Brain pericyte (primary cell): ENCODE data around the gene SUCLA2.

Experiments
- DNase-seq: peaks from one replicate; pipeline ENCODE4 v3.0.0-alpha.2; 2012; ENCODE audit warnings: low read depth, low spot score

SUCLA2 gene

DNA sequence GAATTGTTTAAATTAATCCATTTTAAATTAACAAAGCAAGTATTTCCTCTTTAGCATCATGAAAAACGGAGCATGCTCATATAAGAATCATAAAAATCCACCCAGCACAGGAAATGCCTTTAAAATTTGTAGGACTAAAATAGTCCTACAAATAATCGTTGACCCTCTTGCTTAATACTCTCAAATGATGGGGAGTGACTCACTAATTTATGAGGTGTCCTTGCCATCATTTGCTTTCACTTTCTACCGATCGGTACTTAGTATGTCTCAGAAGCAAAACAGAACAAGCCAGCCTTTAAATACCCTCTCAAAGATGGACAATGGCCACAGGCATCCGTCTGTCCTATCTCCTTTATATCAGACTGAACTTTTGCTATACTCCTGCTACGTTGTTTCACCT lies 97.2 kb downstream of the SUCLA2 start:
- no peak for DNase-seq

DNA sequence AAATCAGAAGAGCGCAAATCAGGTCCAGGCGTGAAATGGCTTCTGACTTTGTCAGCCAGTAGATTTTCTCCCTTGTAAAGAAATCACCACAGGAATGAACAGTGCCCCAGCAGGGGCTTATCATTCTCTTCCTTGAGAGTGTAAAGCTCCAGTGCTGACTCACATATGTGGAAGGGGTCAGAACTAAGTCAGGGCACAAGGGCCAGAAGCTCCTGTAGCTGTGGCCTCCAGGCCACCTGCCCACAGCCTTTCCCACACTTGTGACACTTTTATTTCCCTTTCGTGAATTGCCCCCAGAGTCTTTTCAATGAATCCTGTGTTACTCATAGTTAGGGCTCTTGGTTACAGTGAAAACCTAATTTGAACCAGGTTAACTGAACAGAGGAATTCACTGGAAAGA lies 99.6 kb downstream of the SUCLA2 start:
- no peak for DNase-seq

DNA sequence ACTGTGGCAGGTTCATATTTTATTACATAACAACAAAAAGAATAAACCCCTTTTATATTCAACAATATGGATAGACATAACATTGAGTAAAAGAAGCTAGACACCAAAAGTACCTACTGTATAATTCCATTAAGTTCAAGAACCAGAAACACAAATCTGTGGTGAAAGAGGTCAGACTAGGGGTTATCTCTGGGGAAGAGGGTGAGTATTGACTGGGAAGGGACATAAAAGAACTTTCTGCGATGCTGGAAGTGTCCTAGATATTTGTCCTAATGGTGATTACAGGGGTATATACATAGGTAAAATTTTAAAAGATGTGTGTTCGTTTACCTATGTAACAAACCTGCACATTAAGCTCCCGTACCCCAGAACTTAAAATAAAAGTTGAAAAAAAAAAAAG lies 103.0 kb downstream of the SUCLA2 start:
- no peak for DNase-seq

DNA sequence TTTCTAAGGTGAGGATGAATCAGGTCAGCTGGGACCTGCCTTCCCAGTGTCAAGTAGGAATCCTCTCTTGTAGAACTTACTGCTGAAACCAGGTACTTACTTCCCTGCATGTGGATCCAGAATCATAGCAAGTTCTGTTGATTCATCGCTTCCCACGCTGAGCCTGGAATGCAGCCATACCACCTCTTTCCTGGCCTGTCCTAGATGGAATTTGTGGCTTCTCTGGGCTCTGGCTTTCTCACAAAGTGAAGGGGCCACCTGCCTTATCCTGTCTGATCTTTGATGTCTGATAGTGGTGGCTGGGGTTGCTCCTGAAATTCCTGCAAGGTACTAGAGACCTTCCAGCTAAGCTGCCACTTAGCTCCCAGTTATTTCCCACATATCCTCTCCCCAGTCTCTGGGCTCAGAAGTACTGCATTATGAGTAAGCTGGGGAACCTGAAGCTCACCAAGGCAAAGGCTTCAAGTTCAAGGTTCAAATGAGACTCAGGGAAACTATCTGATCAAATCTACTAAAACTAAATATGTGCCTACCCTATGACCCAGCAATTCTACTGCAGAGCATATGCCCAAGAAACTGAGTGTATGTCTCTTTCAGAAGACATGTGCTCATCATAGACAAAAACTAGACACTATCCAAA lies 103.5 kb downstream of the SUCLA2 start:
- no peak for DNase-seq

DNA sequence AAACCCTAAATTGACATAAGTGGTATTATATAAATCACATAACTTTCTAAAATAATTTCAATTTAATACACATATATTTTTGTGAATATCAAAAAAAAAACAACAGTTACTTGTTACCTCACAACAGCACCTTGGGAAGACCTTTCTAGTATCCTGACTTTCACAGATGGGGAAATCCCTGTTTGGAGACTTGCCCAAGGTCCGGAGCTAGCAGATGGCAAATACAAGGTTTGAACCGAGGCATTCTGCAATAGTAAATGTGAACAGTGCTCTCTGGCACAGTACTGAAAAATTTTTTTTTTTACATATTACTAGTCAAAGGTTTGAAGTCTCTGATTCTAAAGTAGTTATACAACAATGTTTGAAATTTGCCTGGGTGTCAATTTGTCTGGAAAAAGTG lies 104.5 kb downstream of the SUCLA2 start:
- DNase-seq = no peak

GRCh38 chr13:47896111-47896510 lies 105.0 kb downstream of the SUCLA2 start:
- no peak for DNase-seq

DNA sequence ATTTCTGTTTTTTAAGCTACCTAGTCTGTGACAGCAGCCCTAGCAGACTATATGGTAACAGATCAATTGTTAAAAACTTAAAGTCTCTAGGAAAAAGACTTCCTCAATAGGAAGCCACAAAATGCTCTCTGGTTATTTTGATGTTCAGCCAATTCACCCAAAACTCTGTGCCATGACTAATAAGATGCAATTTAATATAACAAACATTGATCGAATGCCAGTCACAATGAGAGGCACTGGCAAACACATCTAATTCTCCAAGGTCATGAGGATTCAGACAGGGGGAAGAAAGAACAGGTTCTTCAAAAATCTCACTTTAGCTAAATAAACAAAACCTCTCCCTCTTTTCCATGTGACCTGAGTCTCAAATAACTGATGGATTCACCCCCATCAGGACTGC lies 107.5 kb downstream of the SUCLA2 start:
- no peak for DNase-seq
